ENCODE data around the gene NASP.

Gene NASP

DNA sequence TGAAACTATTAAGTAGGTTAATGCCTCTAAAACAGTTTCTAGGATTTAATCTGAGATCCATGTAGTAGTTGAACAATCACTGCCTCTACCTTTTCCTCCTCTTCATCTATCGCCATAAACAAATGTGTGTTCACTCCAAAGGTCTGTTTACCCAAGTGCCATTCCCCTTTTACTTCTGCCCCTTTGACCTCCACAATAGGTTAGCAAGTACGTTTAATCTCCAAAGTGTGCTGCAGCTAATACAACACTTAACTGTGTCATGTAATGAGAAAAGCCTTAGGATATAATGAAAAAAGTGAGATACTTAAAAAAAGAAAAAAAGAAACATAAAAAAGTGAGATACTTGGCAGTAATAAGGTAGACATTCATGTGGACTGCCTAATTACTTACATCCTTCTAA lies 74.3 kb downstream of the NASP start:
- no peaks in the 10 kb centered on the region for H3K9me3 ChIP-seq
- H3K9ac ChIP-seq, result no peak overlapping the region
- H3K4me1 ChIP-seq, result no peaks in the 10 kb centered on the region
- peaks cover 88% of the 10 kb centered on the region for H4K20me1 ChIP-seq
- H3K4me2 ChIP-seq, result no peak overlapping the region
- peaks cover 94% of the 10 kb centered on the region for H3K36me3 ChIP-seq
- H3K27ac ChIP-seq, result no peak overlapping the region
- no peaks in the 10 kb centered on the region for H3K27me3 ChIP-seq
- TF ChIP-seq Cebpa-rat (IDR thresholded peaks at IDR 0.05), result no peak
- H3K4me3 ChIP-seq, result no peak overlapping the region

DNA sequence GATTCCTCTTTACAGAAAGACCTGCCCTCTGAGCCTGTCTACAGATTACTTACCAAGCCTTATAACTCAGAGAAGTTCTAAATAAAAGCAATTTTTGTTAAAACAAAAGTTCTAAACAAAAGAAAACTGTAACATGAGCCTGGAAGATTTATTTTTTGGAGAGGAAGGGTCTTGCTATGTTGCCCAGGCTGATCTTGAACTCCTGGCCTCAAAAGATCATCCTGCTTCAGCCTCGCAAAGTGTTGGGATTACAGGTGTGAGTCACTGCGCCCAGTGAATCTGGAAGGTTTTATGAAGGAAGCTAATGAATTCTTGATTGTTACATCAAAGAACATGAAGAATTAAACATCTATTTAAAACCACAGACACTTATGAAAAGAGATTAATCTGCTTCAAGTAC lies 75.4 kb downstream of the NASP start:
- Histone ChIP-seq H3K4me3 (no peak overlapping the region), H3K4me1 (no peaks in the 10 kb centered on the region), H3K27ac (no peak overlapping the region), H4K20me1 (peaks cover 91% of the 10 kb centered on the region), H3K4me2 (no peak overlapping the region), H3K27me3 (no peaks in the 10 kb centered on the region), H3K9ac (no peak overlapping the region), H3K36me3 (peaks cover 88% of the 10 kb centered on the region), H3K9me3 (no peaks in the 10 kb centered on the region)
- TF ChIP-seq Cebpa-rat (IDR thresholded peaks at IDR 0.05), result no peak

DNA sequence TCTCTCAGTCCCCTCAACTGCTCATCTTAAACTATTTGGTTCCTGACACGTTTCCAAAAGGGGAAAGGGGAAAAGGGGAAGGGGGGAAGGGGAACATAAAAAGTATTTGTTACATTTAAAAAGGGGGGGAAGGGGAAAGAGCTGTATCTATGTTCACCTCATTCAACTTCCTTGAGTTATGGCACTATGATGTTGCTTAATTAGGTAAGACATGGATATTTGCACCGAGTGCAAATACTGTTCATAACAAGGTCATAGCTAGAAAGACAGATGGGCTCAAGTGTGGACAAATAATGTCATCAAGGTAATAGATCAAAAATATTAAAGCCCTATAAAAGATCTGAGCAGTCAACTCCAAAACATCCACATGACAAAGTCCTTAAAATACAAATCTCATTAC lies 76.5 kb downstream of the NASP start:
- Histone ChIP-seq H3K27me3 (no peaks in the 10 kb centered on the region), H3K4me3 (no peak overlapping the region), H3K27ac (no peak overlapping the region), H3K4me2 (no peak overlapping the region), H3K4me1 (no peaks in the 10 kb centered on the region), H3K9ac (no peak overlapping the region), H4K20me1 (peaks cover 99% of the 10 kb centered on the region), H3K9me3 (no peaks in the 10 kb centered on the region), H3K36me3 (peaks cover 88% of the 10 kb centered on the region)
- TF ChIP-seq Cebpa-rat (IDR thresholded peaks at IDR 0.05), result no peak

DNA sequence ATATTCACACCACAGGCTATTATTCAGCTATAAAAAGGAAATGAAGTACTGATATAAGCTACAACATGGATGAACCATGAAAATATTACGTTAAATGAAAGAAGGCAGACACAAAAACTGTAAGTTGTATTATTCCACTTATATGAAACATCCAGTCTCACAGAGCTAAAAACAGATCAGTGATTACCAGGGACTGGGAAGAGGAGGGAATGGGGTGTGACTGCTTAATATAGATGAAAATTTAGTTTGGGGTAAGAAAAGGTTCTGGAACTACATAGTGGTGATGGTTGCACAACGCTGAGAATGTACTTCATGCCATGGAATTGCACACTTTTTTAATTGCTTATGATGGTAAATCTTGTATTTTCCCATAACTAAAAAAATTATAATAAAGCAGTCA lies 83.0 kb downstream of the NASP start:
- Histone ChIP-seq H3K4me1 (0 out of 2 replicates have a peak, but pooled peaks cover 6% of the 10 kb centered on the region), H3K9ac (no peak overlapping the region), H3K27ac (no peak overlapping the region), H3K4me3 (no peak overlapping the region), H3K4me2 (no peak overlapping the region), H4K20me1 (peaks cover 100% of the 10 kb centered on the region), H3K9me3 (no peaks in the 10 kb centered on the region), H3K27me3 (no peaks in the 10 kb centered on the region), H3K36me3 (peaks cover 68% of the 10 kb centered on the region)
- no peak for TF ChIP-seq Cebpa-rat (IDR thresholded peaks at IDR 0.05)

DNA sequence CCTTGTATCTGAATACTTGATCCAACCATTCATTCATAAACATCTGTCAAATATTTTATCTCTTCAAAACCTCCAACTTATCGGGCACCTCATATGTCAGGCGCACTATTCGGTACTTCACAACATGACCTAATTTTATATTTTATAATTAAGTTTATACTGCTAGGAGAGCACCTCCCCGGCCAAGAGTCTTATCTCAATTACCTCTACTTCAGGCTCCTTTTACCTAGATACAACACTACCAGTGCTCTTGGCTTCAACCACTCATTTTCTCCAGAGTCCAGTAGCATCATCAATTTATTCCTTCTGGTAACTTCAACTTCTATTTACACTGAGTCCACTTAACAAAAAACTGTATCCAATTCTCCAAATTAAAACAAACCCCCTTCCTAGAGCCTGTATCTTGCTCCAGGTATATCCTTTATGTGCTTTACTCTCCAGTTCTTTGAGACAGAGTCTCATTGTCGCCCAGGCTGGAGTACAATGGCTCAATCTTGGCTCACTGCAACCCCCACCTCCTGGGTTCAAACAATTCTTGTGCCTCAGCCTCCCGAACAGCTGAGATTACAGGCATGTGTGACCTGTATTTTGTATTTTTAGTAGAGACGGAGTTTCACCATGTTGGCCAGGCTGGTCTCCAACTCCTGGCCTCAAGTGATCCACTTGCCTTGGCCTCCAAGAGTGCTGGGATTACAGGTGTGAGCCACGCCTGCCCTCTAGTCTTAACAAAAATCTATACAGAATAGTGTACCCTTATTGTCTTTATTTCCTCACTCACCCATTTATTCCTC lies 83.7 kb downstream of the NASP start:
- Histone ChIP-seq H3K27me3 (no peaks in the 10 kb centered on the region), H4K20me1 (peaks cover 100% of the 10 kb centered on the region), H3K9me3 (no peaks in the 10 kb centered on the region), H3K4me3 (no peak overlapping the region), H3K36me3 (peaks cover 67% of the 10 kb centered on the region), H3K4me2 (no peak overlapping the region), H3K4me1 (0 out of 2 replicates have a peak, but pooled peaks cover 6% of the 10 kb centered on the region), H3K9ac (no peak overlapping the region), H3K27ac (no peak overlapping the region)
- TF ChIP-seq Cebpa-rat (IDR thresholded peaks at IDR 0.05), result no peak

Data from BLaER1 (cell line).